GM12878 (cell line): ENCODE results near the gene GREM1. TPM values are rescaled to one million over a fixed set of nuclear protein-coding genes. Genes with fewer than 3 reads are reported as not detected.

ENCODE experiments used
- ATAC-seq: fragments of 200-7000 bp; cut with Tn5 transposase; 3 replicates; pipeline ENCODE4 v1.9.1; 2020; ENCODE audit warnings: mild to moderate bottlenecking, moderate library complexity
- BruUV-seq: library from RNA; stranded (reverse); fragments of 400-500 nt; replicated peaks from 2 replicates; lab custom pipeline; 2021; lab: Mats Ljungman, UMichigan
- CTCF ChIA-PET: fragments of 300-600 bp; sonication (Branson Sonifier 250); formaldehyde crosslinking; extraction: SDS; loops from one replicate; lab custom pipeline; 2021; ENCODE audit warnings: inconsistent platforms; lab: Yijun Ruan, JAX
- POLR2A ChIA-PET: fragments of 350-600 bp; formaldehyde crosslinking; extraction: SDS; loops from one replicate; lab custom pipeline; 2021; ENCODE audit warnings: inconsistent platforms; lab: Charles Lee
- RAD21 ChIA-PET: fragments of 300-600 bp; sonication (Branson Sonifier 250); formaldehyde crosslinking; loops from one replicate; lab custom pipeline; 2023; ENCODE audit warnings: antibody characterized with exemption; ENCODE audit not compliant: unreplicated experiment; lab: Charles Lee
- SMC1A ChIA-PET: fragments of 300-600 bp; sonication (Branson Sonifier 250); formaldehyde crosslinking; loops from one replicate; lab custom pipeline; 2023; ENCODE audit not compliant: unreplicated experiment, uncharacterized antibody; lab: Charles Lee
- DNase-seq: peaks from one replicate; pipeline ENCODE4 v3.0.0-alpha.2; 2011; ENCODE audit warnings: low read depth, low spot score
- FAIRE-seq: peaks from 3 replicates; lab custom pipeline; 2011; peaks lifted over from hg19 to GRCh38; lab: Jason Lieb, UNC
- H2AFZ ChIP-seq: 2 replicates; pipeline ENCODE4 v1.6.0; 2011; ENCODE audit warnings: low read depth, low read length, control low read depth; ENCODE audit not compliant: control insufficient read depth
- H3K27ac ChIP-seq: 2 replicates; pipeline ENCODE4 v1.5.1; 2011; ENCODE audit warnings: control low read depth; ENCODE audit not compliant: control insufficient read depth, insufficient read depth
- H3K27me3 ChIP-seq, 2 experiments: replicated peaks in 1 of 2; 2 replicates each; pipeline versions ENCODE4 v1.6.0 to v1.6.1; 2011; ENCODE audit warnings: low read length in 1 of 2; ENCODE audit not compliant: control insufficient read depth in 2 of 2, insufficient read depth in 2 of 2
- H3K36me3 ChIP-seq, 2 experiments: 2 replicates each; pipeline ENCODE4 v1.5.1; 2011; ENCODE audit warnings: low read length in 1 of 2; ENCODE audit not compliant: control insufficient read depth in 2 of 2, insufficient read depth in 2 of 2
- H3K4me1 ChIP-seq: 2 replicates; pipeline ENCODE4 v1.6.1; 2011; ENCODE audit warnings: mild to moderate bottlenecking, low read length, moderate library complexity, mixed read lengths; ENCODE audit not compliant: control insufficient read depth, insufficient read depth
- H3K4me2 ChIP-seq: 2 replicates; pipeline ENCODE4 v1.6.0; 2011; ENCODE audit warnings: control low read depth; ENCODE audit not compliant: control insufficient read depth, insufficient read depth
- H3K4me3 ChIP-seq: fragments of 200-600 bp; sonication (generic); 2 replicates; pipeline ENCODE4 v1.5.1; 2016
- H3K79me2 ChIP-seq: 2 replicates; pipeline ENCODE4 v1.6.0; 2011; ENCODE audit warnings: low read length; ENCODE audit not compliant: control insufficient read depth, insufficient read depth
- H3K9ac ChIP-seq: 2 replicates; pipeline ENCODE4 v1.8.0; 2011; ENCODE audit warnings: low read length, control low read depth, mixed read lengths; ENCODE audit not compliant: control insufficient read depth, insufficient read depth
- H3K9me3 ChIP-seq: replicated peaks from 3 replicates; pipeline ENCODE4 v1.5.1; 2011; ENCODE audit warnings: mild to moderate bottlenecking, low read length; ENCODE audit not compliant: control insufficient read depth, insufficient read depth
- H4K20me1 ChIP-seq: 2 replicates; pipeline ENCODE4 v1.6.0; 2011; ENCODE audit not compliant: control insufficient read depth, insufficient read depth
- BACH1 ChIP-seq: fragments of 450-650 bp; IDR thresholded peaks from 2 replicates; pipeline ENCODE4 v1.6.1; 2017; ENCODE audit warnings: mild to moderate bottlenecking, borderline replicate concordance
- NR2F1 ChIP-seq: fragments of 450-650 bp; conservative IDR thresholded peaks from 2 replicates; pipeline ENCODE4 v1.6.1; 2017; ENCODE audit warnings: mild to moderate bottlenecking
- SUZ12 ChIP-seq: fragments of 200-600 bp; sonication (generic); IDR thresholded peaks from one replicate; pipeline ENCODE4 v1.6.1; 2018; ENCODE audit warnings: antibody characterized with exemption, mild to moderate bottlenecking; ENCODE audit not compliant: unreplicated experiment
- WGBS: methylation state at CpG from one replicate; pipeline ENCODE4 v1.1.6; 2016; ENCODE audit warnings: low lambda C conversion rate; ENCODE audit not compliant: insufficient replicate concordance, insufficient coverage; ENCODE audit errors: missing lambda C conversion rate; 5-methylcytosine and 5-hydroxymethylcytosine counted together
- in situ Hi-C: fragments of 300-500 bp; cut with MboI; formaldehyde crosslinking; loops from 9 replicates; pipeline ENCODE4 v1.14.3; 2018; ENCODE audit warnings: mixed read lengths
- intact Hi-C: fragments of 100-400 bp; cut with micrococcal nuclease; formaldehyde crosslinking; loops from one replicate; pipeline ENCODE4 v1.14.2; 2022; ENCODE audit not compliant: unreplicated experiment
- polyA plus RNA-seq, 11 experiments: library from polyadenylated mRNA; depleted of rRNA in 4 of 11; unstranded in 6 of 11; stranded (reverse) in 5 of 11; fragments of >200 nt; fragmentation: Nextera tagmentation in 4 of 11; fragmentation: Illumina TruSeq in 1 of 11; extraction: Ambion mirVana in 4 of 11; extraction: Trizol in 1 of 11; gene quantifications; 1 replicate in 1 of 11; 2 replicates in 10 of 11; pipeline versions ENCODE4 v1.2.1 to v1.2.3, GENCODE V29; 2011 to 2016; ENCODE audit warnings: inconsistent platforms in 2 of 11, missing spikeins in 2 of 11, low read depth in 1 of 11
- total RNA-seq, 4 experiments: library from RNA; depleted of rRNA in 3 of 4; stranded (reverse); fragments of >200 nt in 3 of 4; fragmentation: Illumina TruSeq in 1 of 4; extraction: Trizol in 1 of 4; gene quantifications; 2 replicates each; pipeline versions ENCODE4 v1.2.1 to v1.2.3, GENCODE V29; 2013 to 2021

Gene GREM1
- total and polyA plus RNA-seq, 10 of the 15 experiments (the other 5 are each of a cell fraction or from before 2014, with no cell fraction given) = 0.08 to 0.36 (median 0.08) TPM; not detected in 7

GRCh38 chr15:32694222-32694983 is 23.4 kb upstream of the GREM1 start:
- Histone ChIP-seq H3K9me3 (no peaks in the 10 kb centered on the region), H3K79me2 (no peaks in the 10 kb centered on the region), H2AFZ (no peak overlapping the region), H3K4me2 (no peak overlapping the region), H3K36me3 (no peaks in the 10 kb centered on the region), H4K20me1 (no peaks in the 10 kb centered on the region), H3K9ac (no peak overlapping the region), H3K27me3 (no peaks in the 10 kb centered on the region; a peak in 1 of 4 replicates), H3K27ac (no peak overlapping the region), H3K4me3 (no peak overlapping the region), H3K4me1 (no peaks in the 10 kb centered on the region)
- intact Hi-C loops (no loop called here), in situ Hi-C loops (no loop called here)
- no TSS peak for BruUV-seq
- WGBS = 98% methylated on average over 3 of the region's 3 CpGs
- ChIA-PET CTCF (no interaction called here), SMC1A (interaction anchor here (0.8 kb wide), 1 partner anchor 29 kb away, joined by 3 read pairs; no protein-coding TSS in a partner anchor), RAD21 (no interaction called here), POLR2A (interaction anchor here (0.7 kb wide), 1 partner anchor 11 kb away, joined by 3 read pairs; no protein-coding TSS in a partner anchor)
- FAIRE-seq (no peak), ATAC-seq (no peak), DNase-seq (no peak)
- TF ChIP-seq BACH1 (no peak), SUZ12 (no peak)

GRCh38 chr15:32698773-32699390 is 18.9 kb upstream of the GREM1 start:
- BruUV-seq = no TSS peak
- no peak for DNase-seq
- no peaks in the 10 kb centered on the region for H3K36me3 ChIP-seq
- no peak overlapping the region for H3K4me2 ChIP-seq
- H3K4me1 ChIP-seq = no peaks in the 10 kb centered on the region
- no peaks in the 10 kb centered on the region for H3K79me2 ChIP-seq
- 0 out of 4 replicates have a peak, but pooled peaks cover 0 to 4% of the 10 kb centered on the region in 2 experiments for H3K27me3 ChIP-seq
- no peak overlapping the region for H2AFZ ChIP-seq
- SMC1A ChIA-PET = no interaction called here
- RAD21 ChIA-PET = no interaction called here
- H3K9me3 ChIP-seq = no peaks in the 10 kb centered on the region
- intact Hi-C loops = no loop called here
- ATAC-seq = no peak
- no peak overlapping the region for H3K4me3 ChIP-seq
- no peak overlapping the region for H3K27ac ChIP-seq
- in situ Hi-C loops = no loop called here
- H4K20me1 ChIP-seq = no peaks in the 10 kb centered on the region
- FAIRE-seq = no peak
- no peak overlapping the region for H3K9ac ChIP-seq
- POLR2A ChIA-PET = no interaction called here
- 44% methylated on average over 5 of the region's 5 CpGs for WGBS
- TF ChIP-seq NR2F1 = no peak
- CTCF ChIA-PET = no interaction called here
